Liver (tissue), 9 donors: ENCODE measurements around the gene SHLD1. TPM values are rescaled to one million over a fixed set of nuclear protein-coding genes. Genes with fewer than 3 reads are reported as not detected.

ENCODE experiments used
- DNase-seq: peaks from one replicate; pipeline ENCODE4 v3.0.0-alpha.2; 2017; ENCODE audit warnings: low spot score
- H3K27ac ChIP-seq, 2 donors: one replicate each; pipeline ENCODE4 v1.7.0; 2013; ENCODE audit warnings: inconsistent platforms in 2 of 2, low read length in 2 of 2, control low read depth in 1 of 2, low read depth in 1 of 2, mild to moderate bottlenecking in 1 of 2
- H3K27me3 ChIP-seq, 4 donors: one replicate each; pipeline versions ENCODE4 v1.6.1 to v1.7.0; 2013; ENCODE audit warnings: low read length in 3 of 4, inconsistent platforms in 1 of 4, mild to moderate bottlenecking in 1 of 4, moderate library complexity in 1 of 4; ENCODE audit not compliant: control insufficient read depth in 4 of 4, insufficient read depth in 4 of 4
- H3K36me3 ChIP-seq, 4 donors: one replicate each; pipeline versions ENCODE4 v1.6.1 to v1.7.0; 2013; ENCODE audit warnings: low read length in 3 of 4, mild to moderate bottlenecking in 3 of 4, low read depth in 1 of 4, moderate library complexity in 1 of 4; ENCODE audit not compliant: control insufficient read depth in 4 of 4, insufficient read depth in 3 of 4
- H3K4me1 ChIP-seq, 4 donors: one replicate each; pipeline versions ENCODE4 v1.6.1 to v1.7.0; 2013; ENCODE audit warnings: low read length in 3 of 4, mild to moderate bottlenecking in 3 of 4, moderate library complexity in 1 of 4; ENCODE audit not compliant: control insufficient read depth in 4 of 4, insufficient read depth in 4 of 4
- H3K4me3 ChIP-seq, 3 donors: one replicate each; pipeline versions ENCODE4 v1.6.1 to v1.7.0; 2013; ENCODE audit warnings: low read length in 3 of 3, control low read depth in 1 of 3, low read depth in 1 of 3, mild to moderate bottlenecking in 1 of 3
- H3K9ac ChIP-seq, 2 donors: one replicate each; pipeline ENCODE4 v1.7.0; 2013; ENCODE audit warnings: low read length in 2 of 2, mild to moderate bottlenecking in 2 of 2, moderate library complexity in 2 of 2, control low read depth in 1 of 2, low read depth in 1 of 2
- H3K9me3 ChIP-seq, 4 donors: one replicate each; pipeline versions ENCODE4 v1.6.1 to v1.7.0; 2013; ENCODE audit warnings: low read length in 3 of 4; ENCODE audit not compliant: control insufficient read depth in 4 of 4
- ATF3 ChIP-seq: IDR thresholded peaks from 2 replicates; pipeline ENCODE4 v1.6.1; 2016; ENCODE audit warnings: antibody characterized with exemption
- GABPA ChIP-seq, 2 donors: IDR thresholded peaks in 1 of 2; conservative IDR thresholded peaks in 1 of 2; 2 replicates each; pipeline ENCODE4 v1.6.1; 2016; ENCODE audit warnings: antibody characterized with exemption in 2 of 2, mild to moderate bottlenecking in 1 of 2, moderate library complexity in 1 of 2
- HNF4G ChIP-seq: IDR thresholded peaks from 2 replicates; pipeline ENCODE4 v1.6.1; 2016; ENCODE audit warnings: antibody characterized with exemption
- JUND ChIP-seq, 2 donors: IDR thresholded peaks; 2 replicates each; pipeline ENCODE4 v1.6.1; 2016; ENCODE audit warnings: antibody characterized with exemption in 2 of 2
- NR2F2 ChIP-seq: IDR thresholded peaks from 2 replicates; pipeline ENCODE4 v1.6.1; 2016; ENCODE audit warnings: antibody characterized with exemption
- RAD21 ChIP-seq, 2 donors: IDR thresholded peaks; 2 replicates each; pipeline ENCODE4 v1.6.1; 2016; ENCODE audit warnings: antibody characterized with exemption in 2 of 2, mild to moderate bottlenecking in 2 of 2
- SP1 ChIP-seq: IDR thresholded peaks from 2 replicates; pipeline ENCODE4 v1.6.1; 2018; ENCODE audit warnings: antibody characterized with exemption, mild to moderate bottlenecking
- TAF1 ChIP-seq: conservative IDR thresholded peaks from 2 replicates; pipeline ENCODE4 v1.6.1; 2016; ENCODE audit warnings: antibody characterized with exemption, mild to moderate bottlenecking
- YY1 ChIP-seq: IDR thresholded peaks from 2 replicates; pipeline ENCODE4 v1.6.1; 2016; ENCODE audit warnings: antibody characterized with exemption, mild to moderate bottlenecking
- ZBTB33 ChIP-seq: IDR thresholded peaks from 2 replicates; pipeline ENCODE4 v1.6.1; 2016; ENCODE audit warnings: antibody characterized with exemption
- WGBS: extraction: QIAGEN DNeasy Blood & Tissue Kit; methylation state at CpG from one replicate; pipeline ENCODE4 v1.1.7; 2013; 5-methylcytosine and 5-hydroxymethylcytosine counted together
- polyA plus RNA-seq, 2 donors: library from polyadenylated mRNA; stranded (reverse) in 1 of 2; unstranded in 1 of 2; fragments of 200-250 nt in 1 of 2; fragments of >200 nt in 1 of 2; fragmentation: Nextera tagmentation in 1 of 2; extraction: Ambion mirVana in 1 of 2; gene quantifications; one replicate each; pipeline versions ENCODE4 v1.2.1 to v1.2.3, GENCODE V29; 2013 to 2015
- total RNA-seq, 2 donors: library from RNA; depleted of rRNA; stranded (reverse); fragments of >200 nt; gene quantifications; one replicate each; pipeline ENCODE4 v1.2.3, GENCODE V29; 2014
- TF ChIP-seq, protein P1 (sequence below): IDR thresholded peaks from 2 replicates; pipeline ENCODE4 v1.6.1; 2016; ENCODE audit warnings: antibody characterized with exemption, mild to moderate bottlenecking
- donor health status: healthy.
- donor health status: healthy.
- donor health status: healthy.
- donor health status: healthy.
- donor health status: healthy.

Gene SHLD1
- total and polyA plus RNA-seq, 4 donors: 0.92 to 5.0 (median 2.0) TPM

DNA sequence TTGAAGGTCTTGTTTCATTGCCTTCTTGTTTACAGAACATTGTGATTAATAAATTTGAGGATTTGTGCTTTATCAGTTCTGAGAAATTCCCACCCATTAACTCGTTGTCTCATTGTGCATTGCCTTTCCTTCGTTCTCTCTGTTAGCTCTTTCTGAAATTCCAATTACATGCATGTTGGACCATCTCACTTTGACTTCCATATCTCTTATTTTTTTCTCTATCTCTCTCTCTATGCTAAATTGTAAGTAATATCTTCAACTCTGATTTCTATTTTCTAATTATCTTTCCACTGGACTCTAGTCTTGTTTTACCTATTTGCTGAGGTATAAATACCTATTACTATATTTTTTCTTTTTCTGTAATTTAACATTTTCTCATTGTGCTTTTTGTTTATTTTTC lies 92.3 kb downstream of the SHLD1 start (continued):
- TF ChIP-seq, protein P1, sequence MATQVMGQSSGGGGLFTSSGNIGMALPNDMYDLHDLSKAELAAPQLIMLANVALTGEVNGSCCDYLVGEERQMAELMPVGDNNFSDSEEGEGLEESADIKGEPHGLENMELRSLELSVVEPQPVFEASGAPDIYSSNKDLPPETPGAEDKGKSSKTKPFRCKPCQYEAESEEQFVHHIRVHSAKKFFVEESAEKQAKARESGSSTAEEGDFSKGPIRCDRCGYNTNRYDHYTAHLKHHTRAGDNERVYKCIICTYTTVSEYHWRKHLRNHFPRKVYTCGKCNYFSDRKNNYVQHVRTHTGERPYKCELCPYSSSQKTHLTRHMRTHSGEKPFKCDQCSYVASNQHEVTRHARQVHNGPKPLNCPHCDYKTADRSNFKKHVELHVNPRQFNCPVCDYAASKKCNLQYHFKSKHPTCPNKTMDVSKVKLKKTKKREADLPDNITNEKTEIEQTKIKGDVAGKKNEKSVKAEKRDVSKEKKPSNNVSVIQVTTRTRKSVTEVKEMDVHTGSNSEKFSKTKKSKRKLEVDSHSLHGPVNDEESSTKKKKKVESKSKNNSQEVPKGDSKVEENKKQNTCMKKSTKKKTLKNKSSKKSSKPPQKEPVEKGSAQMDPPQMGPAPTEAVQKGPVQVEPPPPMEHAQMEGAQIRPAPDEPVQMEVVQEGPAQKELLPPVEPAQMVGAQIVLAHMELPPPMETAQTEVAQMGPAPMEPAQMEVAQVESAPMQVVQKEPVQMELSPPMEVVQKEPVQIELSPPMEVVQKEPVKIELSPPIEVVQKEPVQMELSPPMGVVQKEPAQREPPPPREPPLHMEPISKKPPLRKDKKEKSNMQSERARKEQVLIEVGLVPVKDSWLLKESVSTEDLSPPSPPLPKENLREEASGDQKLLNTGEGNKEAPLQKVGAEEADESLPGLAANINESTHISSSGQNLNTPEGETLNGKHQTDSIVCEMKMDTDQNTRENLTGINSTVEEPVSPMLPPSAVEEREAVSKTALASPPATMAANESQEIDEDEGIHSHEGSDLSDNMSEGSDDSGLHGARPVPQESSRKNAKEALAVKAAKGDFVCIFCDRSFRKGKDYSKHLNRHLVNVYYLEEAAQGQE: no peak

DNA sequence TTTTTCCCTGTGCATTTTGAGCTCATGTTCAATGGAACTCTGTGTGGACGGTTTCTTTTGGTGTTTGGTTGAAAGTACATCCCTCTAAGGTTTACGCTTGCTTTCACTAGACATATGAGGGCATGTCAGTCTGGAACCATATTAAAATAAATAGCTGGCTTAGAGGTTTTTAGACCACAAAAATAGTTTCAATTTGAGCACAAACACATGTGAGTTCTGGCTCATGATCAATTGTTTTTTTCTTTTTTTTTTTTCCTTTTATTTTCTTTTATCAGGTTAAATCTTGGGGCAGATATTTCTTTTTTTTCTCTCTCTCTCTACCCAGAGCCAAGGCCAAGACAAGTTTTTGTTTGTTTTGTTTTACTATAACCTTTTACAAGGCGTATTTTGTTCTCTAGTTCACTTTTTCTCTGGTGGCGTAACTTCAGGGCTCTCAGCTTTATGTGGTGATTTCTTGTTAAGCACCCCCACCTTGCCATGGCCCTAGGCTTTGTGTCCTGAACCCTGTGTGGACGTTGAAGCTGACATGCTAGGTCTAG lies 92.9 kb downstream of the SHLD1 start:
- 83% methylated on average over 5 of the region's 5 CpGs for WGBS
- no peak overlapping the region for H3K9ac ChIP-seq
- H3K9me3 ChIP-seq: no peaks in the 10 kb centered on the region
- no peaks in the 10 kb centered on the region for H3K36me3 ChIP-seq
- H3K27ac ChIP-seq: no peak overlapping the region
- TF ChIP-seq ATF3 (no peak), JUND (IDR thresholded peaks at IDR 0.05) (no peak), GABPA (IDR thresholded peaks at IDR 0.05 in 1 of 2, conservative IDR thresholded peaks at IDR 0.05 in 1 of 2) (no peak)
- TF ChIP-seq, protein P1: no peak
- no peaks in the 10 kb centered on the region for H3K4me1 ChIP-seq
- no peaks in the 10 kb centered on the region for H3K27me3 ChIP-seq
- H3K4me3 ChIP-seq: no peak overlapping the region
- no peak for DNase-seq

DNA sequence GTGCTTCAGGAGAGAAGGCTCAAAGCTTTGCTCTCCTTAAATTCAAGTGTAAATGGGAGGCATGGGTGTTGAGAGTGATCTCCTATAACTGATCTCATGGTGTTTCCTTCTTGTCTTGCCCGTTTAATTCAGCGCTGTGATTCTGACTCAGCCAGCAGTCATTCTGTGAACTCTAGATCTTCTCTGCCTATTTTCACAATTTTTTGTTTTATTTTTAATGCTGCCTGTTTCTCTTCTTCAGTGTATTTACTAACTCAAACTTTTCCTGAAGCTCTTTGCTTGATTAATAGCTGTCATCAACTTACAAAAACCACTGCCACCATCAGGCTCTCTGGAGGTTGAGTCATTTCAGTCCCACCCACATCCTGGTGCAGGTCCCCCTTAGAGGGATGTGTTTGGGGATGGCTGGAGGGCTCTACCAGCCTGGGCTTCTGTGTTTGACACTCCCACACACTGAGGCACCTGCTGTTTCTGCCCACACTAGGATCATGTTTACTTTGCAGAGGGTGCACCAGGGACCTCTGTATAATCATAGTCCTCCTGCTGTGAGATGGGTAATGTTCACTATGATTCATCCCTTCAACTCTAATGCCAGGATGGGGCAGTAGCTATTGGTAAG lies 94.0 kb downstream of the SHLD1 start:
- 86% methylated on average over 2 of the region's 2 CpGs for WGBS
- Histone ChIP-seq H3K9me3 (no peaks in the 10 kb centered on the region), H3K4me1 (no peaks in the 10 kb centered on the region), H3K36me3 (no peaks in the 10 kb centered on the region), H3K27ac (no peak overlapping the region), H3K9ac (no peak overlapping the region), H3K4me3 (no peak overlapping the region), H3K27me3 (no peaks in the 10 kb centered on the region)
- TF ChIP-seq ZBTB33 (no peak), SP1 (no peak), ATF3 (no peak), HNF4G (no peak), RAD21 (IDR thresholded peaks at IDR 0.05) (no peak), TAF1 (no peak), JUND (IDR thresholded peaks at IDR 0.05) (no peak), NR2F2 (no peak), YY1 (no peak)
- TF ChIP-seq, protein P1: no peak
- DNase-seq: no peak
